CD14-positive monocyte (primary cell): ENCODE results near the gene TEX51. TPM values are rescaled to one million over a fixed set of nuclear protein-coding genes. Genes with fewer than 3 reads are reported as not detected.

Experiments
- DNase-seq, 3 donors: peaks; one replicate each; pipeline ENCODE4 v3.0.0-alpha.2; 2011 to 2022
- H2AFZ ChIP-seq: 2 replicates; pipeline ENCODE4 v1.6.0; 2012; ENCODE audit warnings: mild to moderate bottlenecking, low read depth, low read length, inconsistent platforms; ENCODE audit not compliant: insufficient read depth, poor library complexity, severe bottlenecking
- H3K27ac ChIP-seq, 2 donors: 1 replicate in 1 of 2; 2 replicates in 1 of 2; pipeline ENCODE4 v1.5.1; 2012 to 2013; ENCODE audit warnings: low read length in 2 of 2, control low read depth in 1 of 2, inconsistent platforms in 1 of 2, low read depth in 1 of 2, mild to moderate bottlenecking in 1 of 2
- H3K27me3 ChIP-seq, 2 donors: one replicate each; pipeline versions ENCODE4 v1.6.0 to v1.6.1; 2011 to 2013; ENCODE audit warnings: low read length in 2 of 2; ENCODE audit not compliant: control insufficient read depth in 2 of 2, insufficient read depth in 2 of 2
- H3K36me3 ChIP-seq, 2 donors: replicated peaks in 1 of 2; 1 replicate in 1 of 2; 2 replicates in 1 of 2; pipeline versions ENCODE4 v1.5.1 to v1.6.1; 2012 to 2013; ENCODE audit warnings: low read length in 2 of 2, control low read depth in 1 of 2, inconsistent platforms in 1 of 2, mild to moderate bottlenecking in 1 of 2; ENCODE audit not compliant: insufficient read depth in 2 of 2, control insufficient read depth in 1 of 2
- H3K4me1 ChIP-seq, 2 donors: 1 replicate in 1 of 2; 2 replicates in 1 of 2; pipeline versions ENCODE4 v1.5.1 to v1.6.1; 2012 to 2013; ENCODE audit warnings: low read length in 2 of 2, control low read depth in 1 of 2, inconsistent platforms in 1 of 2, mild to moderate bottlenecking in 1 of 2, moderate library complexity in 1 of 2; ENCODE audit not compliant: insufficient read depth in 2 of 2, control insufficient read depth in 1 of 2
- H3K4me2 ChIP-seq: replicated peaks from 2 replicates; pipeline ENCODE3; 2012; ENCODE audit warnings: low read length, moderate library complexity, mild to moderate bottlenecking; ENCODE audit not compliant: poor library complexity, severe bottlenecking; ENCODE audit errors: extremely low read depth
- H3K4me3 ChIP-seq, 3 experiments: fragments of 200-600 bp in 1 of 3; sonication (generic) in 1 of 3; replicated peaks in 1 of 3; 1 replicate in 2 of 3; 2 replicates in 1 of 3; pipeline ENCODE4 v1.5.1; 2011 to 2013; ENCODE audit warnings: low read length in 3 of 3, mild to moderate bottlenecking in 3 of 3, control low read depth in 2 of 3, low read depth in 2 of 3, inconsistent platforms in 1 of 3, moderate library complexity in 1 of 3
- H3K79me2 ChIP-seq: 2 replicates; pipeline ENCODE4 v1.6.0; 2012; ENCODE audit warnings: mild to moderate bottlenecking, control low read depth, inconsistent platforms, low read length, moderate library complexity; ENCODE audit not compliant: insufficient read depth
- H3K9ac ChIP-seq: 2 replicates; pipeline ENCODE4 v1.6.0; 2017; ENCODE audit warnings: low read length, mild to moderate bottlenecking; ENCODE audit not compliant: insufficient read depth, poor library complexity, severe bottlenecking
- H3K9me3 ChIP-seq, 2 donors: replicated peaks in 1 of 2; 1 replicate in 1 of 2; 2 replicates in 1 of 2; pipeline versions ENCODE4 v1.5.1 to v1.6.1; 2012 to 2013; ENCODE audit warnings: low read length in 2 of 2, control low read depth in 1 of 2; ENCODE audit not compliant: control insufficient read depth in 1 of 2, insufficient read depth in 1 of 2
- H4K20me1 ChIP-seq: 2 replicates; pipeline ENCODE4 v1.6.0; 2012; ENCODE audit warnings: mild to moderate bottlenecking, low read length, control low read depth, moderate library complexity; ENCODE audit not compliant: insufficient read depth
- H3K27ac Mint-ChIP-seq, 7 donors: one replicate each; pipeline ENCODE4 v1.8.0; 2020; ENCODE audit warnings: mild to moderate bottlenecking in 7 of 7, mixed read lengths in 7 of 7, moderate library complexity in 6 of 7, inconsistent platforms in 2 of 7
- H3K27me3 Mint-ChIP-seq, 3 donors: one replicate each; pipeline ENCODE4 v1.8.0; 2021 to 2022; ENCODE audit warnings: low read depth in 3 of 3, mild to moderate bottlenecking in 3 of 3, mixed read lengths in 3 of 3, moderate library complexity in 3 of 3, inconsistent platforms in 1 of 3
- H3K36me3 Mint-ChIP-seq, 2 donors: one replicate each; pipeline ENCODE4 v1.8.0; 2020; ENCODE audit warnings: mixed read lengths in 2 of 2, inconsistent platforms in 1 of 2, mild to moderate bottlenecking in 1 of 2
- H3K4me1 Mint-ChIP-seq: one replicate; pipeline ENCODE4 v1.8.0; 2020; ENCODE audit warnings: mild to moderate bottlenecking, mixed read lengths
- H3K4me3 Mint-ChIP-seq, 2 donors: one replicate each; pipeline ENCODE4 v1.8.0; 2020; ENCODE audit warnings: mild to moderate bottlenecking in 2 of 2, mixed read lengths in 2 of 2, moderate library complexity in 1 of 2
- H3K9me3 Mint-ChIP-seq, 7 donors: one replicate each; pipeline ENCODE4 v1.8.0; 2020 to 2022; ENCODE audit warnings: mixed read lengths in 7 of 7, mild to moderate bottlenecking in 6 of 7, moderate library complexity in 6 of 7, inconsistent platforms in 2 of 7
- CTCF ChIP-seq: fragments of 200-600 bp; IDR thresholded peaks from one replicate; pipeline ENCODE4 v1.8.0; 2022; ENCODE audit warnings: antibody characterized with exemption, mild to moderate bottlenecking
- WGBS: methylation state at CpG from one replicate; pipeline ENCODE4 v1.1.5; 2013; ENCODE audit warnings: missing lambda C conversion rate; ENCODE audit not compliant: insufficient coverage; 5-methylcytosine and 5-hydroxymethylcytosine counted together
- intact Hi-C, 2 donors: fragments of 100-400 bp; cut with micrococcal nuclease; formaldehyde crosslinking; loops; one replicate each; pipeline versions ENCODE4 v1.15.0 to v1.15.1; 2023
- polyA plus RNA-seq, 3 donors: library from polyadenylated mRNA; depleted of rRNA in 1 of 3; unstranded in 2 of 3; stranded (reverse) in 1 of 3; fragments of 300-500 nt in 2 of 3; fragments of >200 nt in 1 of 3; fragmentation: Illumina TruSeq in 2 of 3; gene quantifications; 1 replicate in 2 of 3; 2 replicates in 1 of 3; pipeline ENCODE4 v1.2.3, GENCODE V29; 2012 to 2021

TEX51 gene
- polyA plus RNA-seq, 3 donors: not detected

- no peak overlapping the region for H2AFZ ChIP-seq
- TF ChIP-seq CTCF: no peak
- H3K9me3 Mint-ChIP-seq: peaks cover 22 to 31% (median 26%) of the 10 kb centered on the region in 7 donors
- H3K4me2 ChIP-seq: no peak overlapping the region
- H4K20me1 ChIP-seq: no peaks in the 10 kb centered on the region
- no peaks in the 10 kb centered on the region for H3K27me3 ChIP-seq
- peaks cover 3 to 15% of the 10 kb centered on the region in 2 donors for H3K4me1 ChIP-seq
- H3K36me3 ChIP-seq: no peaks in the 10 kb centered on the region
- 83% methylated on average over 1 of the region's 4 CpGs for WGBS
- H3K4me3 Mint-ChIP-seq: no peak overlapping the region
- H3K27me3 Mint-ChIP-seq: peaks cover 0 to 2% (median 0%) of the 10 kb centered on the region in 3 donors
- no peaks in the 10 kb centered on the region for H3K79me2 ChIP-seq
- peaks cover 17% of the 10 kb centered on the region for H3K4me1 Mint-ChIP-seq
- H3K4me3 ChIP-seq: no peak overlapping the region
- H3K27ac ChIP-seq: no peak overlapping the region
- intact Hi-C loops: no loop called here
- H3K27ac Mint-ChIP-seq: no peak overlapping the region
- no peak for DNase-seq
- H3K9ac ChIP-seq: no peak overlapping the region
- peaks cover 14 to 19% of the 10 kb centered on the region in 2 donors for H3K9me3 ChIP-seq
- peaks cover 0 to 3% of the 10 kb centered on the region in 2 donors for H3K36me3 Mint-ChIP-seq
These were observed 32.2 kb upstream of the TEX51 start for GRCh38 chr2:126866451-126866850.

- peaks cover 19 to 34% (median 30%) of the 10 kb centered on the region in 7 donors for H3K9me3 Mint-ChIP-seq
- no peaks in the 10 kb centered on the region for H3K4me1 ChIP-seq
- H3K4me2 ChIP-seq: no peak overlapping the region
- no peaks in the 10 kb centered on the region for H3K79me2 ChIP-seq
- no peak for TF ChIP-seq CTCF
- peaks cover 0 to 3% of the 10 kb centered on the region in 2 donors for H3K36me3 Mint-ChIP-seq
- no peak overlapping the region for H2AFZ ChIP-seq
- H3K4me3 ChIP-seq: no peak overlapping the region
- no peaks in the 10 kb centered on the region for H3K4me1 Mint-ChIP-seq
- H3K36me3 ChIP-seq: no peaks in the 10 kb centered on the region
- 85% methylated on average over 3 of the region's 3 CpGs for WGBS
- no peak for DNase-seq
- intact Hi-C loops: no loop called here
- H4K20me1 ChIP-seq: no peaks in the 10 kb centered on the region
- H3K27me3 Mint-ChIP-seq: peaks cover 0 to 2% (median 2%) of the 10 kb centered on the region in 3 donors
- H3K4me3 Mint-ChIP-seq: no peak overlapping the region
- H3K27ac Mint-ChIP-seq: no peak overlapping the region
- no peak overlapping the region for H3K9ac ChIP-seq
- H3K27ac ChIP-seq: no peak overlapping the region
- H3K9me3 ChIP-seq: peaks cover 26% of the 10 kb centered on the region in 2 donors
- no peaks in the 10 kb centered on the region for H3K27me3 ChIP-seq
These were observed 23.7 kb upstream of the TEX51 start for GRCh38 chr2:126874961-126875360.
